AG04450 (cell line): ENCODE measurements around the gene ASIC2. TPM values are rescaled to one million over a fixed set of nuclear protein-coding genes. Genes with fewer than 3 reads are reported as not detected.

ENCODE experiments used
- CTCF ChIA-PET: fragments of 300-600, 350-600 bp; formaldehyde crosslinking; extraction: SDS; loops from one replicate; lab custom pipeline; 2022; ENCODE audit warnings: antibody characterized with exemption, inconsistent platforms; lab: Charles Lee
- POLR2A ChIA-PET: fragments of 350-600 bp; formaldehyde crosslinking; extraction: SDS; loops from one replicate; lab custom pipeline; 2021; ENCODE audit warnings: antibody characterized with exemption, inconsistent platforms; lab: Yijun Ruan, JAX
- DNase-seq: peaks from one replicate; pipeline ENCODE4 v3.0.0-alpha.2; 2011; ENCODE audit warnings: low read depth, low spot score
- H3K27ac ChIP-seq: one replicate; pipeline ENCODE4 v1.5.1; 2012; ENCODE audit warnings: low read depth, low read length, control low read depth
- H3K27me3 ChIP-seq: one replicate; pipeline ENCODE4 v1.6.0; 2012; ENCODE audit warnings: low read length; ENCODE audit not compliant: control insufficient read depth, insufficient read depth
- H3K4me3 ChIP-seq: 2 replicates; pipeline ENCODE4 v1.5.1; 2011; ENCODE audit warnings: mild to moderate bottlenecking, low read depth, low read length, control low read depth
- H3K9me3 ChIP-seq: 2 replicates; pipeline ENCODE4 v1.5.1; 2012; ENCODE audit warnings: low read length; ENCODE audit not compliant: control insufficient read depth, insufficient read depth
- CTCF ChIP-seq: IDR thresholded peaks from 2 replicates; pipeline ENCODE4 v1.5.1; 2011; ENCODE audit warnings: low read depth, low read length, control low read depth, inconsistent platforms
- polyA plus RNA-seq: library from polyadenylated mRNA; depleted of rRNA; stranded (reverse); fragments of >200 nt; gene quantifications from 2 replicates; pipeline ENCODE4 v1.2.3, GENCODE V29; 2011

Gene ASIC2
- polyA plus RNA-seq, 1 experiment: 0.19 TPM

- Histone ChIP-seq H3K27me3 (peaks cover 5% of the 10 kb centered on the region), H3K4me3 (no peak overlapping the region), H3K9me3 (no peaks in the 10 kb centered on the region), H3K27ac (no peak overlapping the region)
- ChIA-PET POLR2A (no interaction called here), CTCF (no interaction called here)
- no peak for DNase-seq
- TF ChIP-seq CTCF: no peak
These were observed 177.7 kb downstream of the ASIC2 start for GRCh38 chr17:33115366-33115765.

- ChIA-PET CTCF (interaction anchor here (1.3 kb wide), 1 partner anchor 331 kb away, joined by 3 read pairs; no protein-coding TSS in a partner anchor), POLR2A (no interaction called here)
- no peak overlapping the region for H3K4me3 ChIP-seq
- H3K9me3 ChIP-seq: no peaks in the 10 kb centered on the region
- DNase-seq: no peak
- no peak for TF ChIP-seq CTCF
- no peak overlapping the region for H3K27ac ChIP-seq
- H3K27me3 ChIP-seq: peaks cover 5% of the 10 kb centered on the region
These were observed 179.1 kb downstream of the ASIC2 start for GRCh38 chr17:33113991-33114370.

GRCh38 chr17:33113276-33113990 lies 179.7 kb downstream of the ASIC2 start:
- H3K9me3 ChIP-seq: no peaks in the 10 kb centered on the region
- TF ChIP-seq CTCF: no peak
- ChIA-PET POLR2A (no interaction called here), CTCF (interaction anchor here (1.3 kb wide), 1 partner anchor 330 kb away, joined by 3 read pairs; no protein-coding TSS in a partner anchor)
- no peak overlapping the region for H3K27ac ChIP-seq
- peaks cover 5% of the 10 kb centered on the region for H3K27me3 ChIP-seq
- no peak overlapping the region for H3K4me3 ChIP-seq
- no peak for DNase-seq

- CTCF ChIA-PET: no interaction called here
- H3K9me3 ChIP-seq: no peaks in the 10 kb centered on the region
- POLR2A ChIA-PET: no interaction called here
- peaks cover 5% of the 10 kb centered on the region for H3K27me3 ChIP-seq
- DNase-seq: no peak
- TF ChIP-seq CTCF: no peak
- no peak overlapping the region for H3K27ac ChIP-seq
- H3K4me3 ChIP-seq: no peak overlapping the region
These were observed 180.3 kb downstream of the ASIC2 start for GRCh38 chr17:33112763-33113162.

- Histone ChIP-seq H3K9me3 (no peaks in the 10 kb centered on the region), H3K27ac (no peak overlapping the region), H3K4me3 (no peak overlapping the region), H3K27me3 (no peaks in the 10 kb centered on the region)
- ChIA-PET POLR2A (no interaction called here), CTCF (no interaction called here)
- DNase-seq: no peak
- no peak for TF ChIP-seq CTCF
These were observed 183.6 kb downstream of the ASIC2 start for GRCh38 chr17:33109336-33110072.
